ENCODE data around the gene SNAP29.
"Not testable (repeated sequence)": the region's sequence is repeated elsewhere in the genome, so short reads cannot be mapped to it uniquely, and the experiment has no call there.

Gene SNAP29

DNA sequence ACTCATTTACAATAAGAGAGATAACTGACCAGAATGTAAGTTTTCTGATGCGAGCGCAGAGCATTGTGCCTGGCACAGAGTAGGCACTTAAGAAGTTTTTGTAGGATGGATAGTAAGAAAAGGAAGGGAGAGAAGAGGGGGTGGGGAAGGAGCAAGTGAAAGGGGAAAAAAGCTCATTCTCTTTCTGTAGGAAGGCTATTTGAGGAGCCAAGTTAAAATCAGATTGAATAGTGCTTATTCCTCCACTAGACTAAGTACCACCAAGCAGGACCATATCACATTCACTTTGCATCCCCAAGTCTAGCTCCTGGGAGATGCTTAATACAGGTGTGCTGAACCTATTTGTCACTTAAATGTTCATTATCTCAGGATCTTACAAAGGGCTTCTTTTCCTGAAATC, 44.3 kb downstream of the SNAP29 start:
- no peak for DNase-seq

- peak in 1 of 2 experiments; percentile 32 for DNase-seq
These were observed 45.5 kb downstream of the SNAP29 start for GRCh38 chr22:20904008-20904979.

DNA sequence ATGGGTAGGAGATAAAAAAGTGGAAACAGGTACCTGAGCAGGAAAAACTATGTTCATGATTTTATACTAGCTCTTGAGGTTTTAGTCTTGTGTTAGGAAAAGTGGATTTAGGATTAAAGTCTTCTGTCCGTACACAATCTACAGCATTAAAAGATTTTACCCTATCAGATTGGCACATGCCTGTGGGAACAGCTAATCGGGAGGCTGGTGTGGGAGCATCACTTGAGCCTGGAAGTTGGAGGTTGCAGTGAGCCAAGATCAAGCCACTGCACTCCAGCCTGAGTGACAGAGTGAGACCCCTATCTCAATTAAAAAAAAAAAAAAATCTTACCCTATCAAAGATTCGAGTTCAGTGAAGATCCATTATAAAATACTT, 46.2 kb downstream of the SNAP29 start:
- no peak for DNase-seq

DNA sequence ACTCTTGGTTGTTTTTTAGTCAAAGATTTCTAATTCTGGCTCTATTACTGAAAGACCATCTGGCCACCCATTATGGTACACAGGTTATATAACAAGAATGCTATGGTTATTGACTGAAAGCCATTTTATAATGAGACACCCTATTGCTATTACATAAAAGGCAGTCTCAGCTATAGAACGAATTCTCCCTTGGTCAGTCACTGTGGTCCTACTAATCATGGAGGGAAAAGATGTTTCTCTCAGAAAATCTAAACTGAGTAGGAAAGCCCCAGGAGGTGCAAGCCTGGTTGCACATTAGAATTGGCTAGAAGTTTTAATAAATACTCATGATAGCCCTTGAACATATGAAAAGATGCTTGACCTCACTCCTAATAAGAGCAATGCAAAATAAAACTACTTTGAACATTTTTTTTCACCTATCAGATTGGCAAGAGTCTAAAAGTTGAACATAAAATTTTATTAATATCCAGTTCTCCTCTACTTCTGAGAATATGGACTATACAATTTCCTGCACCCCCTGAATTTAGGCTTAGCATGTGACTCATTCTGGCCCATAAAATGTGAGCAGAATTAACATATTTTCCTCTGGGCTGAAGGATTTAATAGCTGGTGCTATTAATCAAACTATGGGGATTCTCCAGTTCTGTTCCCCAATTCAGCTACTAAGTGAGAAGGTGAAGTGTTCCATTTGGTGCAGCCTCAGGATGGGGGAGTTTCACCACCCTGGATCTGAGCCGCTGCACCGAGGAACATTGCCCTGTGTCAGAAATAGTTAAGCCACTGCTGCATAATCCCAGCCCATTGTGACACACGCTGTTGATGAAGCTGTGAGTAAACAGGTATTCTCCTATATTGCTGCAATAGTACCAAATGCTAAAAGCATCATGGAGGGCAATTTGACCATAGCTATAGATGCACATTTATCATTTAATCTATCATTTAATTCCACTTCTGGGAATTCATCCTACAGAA, 46.9 kb downstream of the SNAP29 start:
- no peak for DNase-seq

DNA sequence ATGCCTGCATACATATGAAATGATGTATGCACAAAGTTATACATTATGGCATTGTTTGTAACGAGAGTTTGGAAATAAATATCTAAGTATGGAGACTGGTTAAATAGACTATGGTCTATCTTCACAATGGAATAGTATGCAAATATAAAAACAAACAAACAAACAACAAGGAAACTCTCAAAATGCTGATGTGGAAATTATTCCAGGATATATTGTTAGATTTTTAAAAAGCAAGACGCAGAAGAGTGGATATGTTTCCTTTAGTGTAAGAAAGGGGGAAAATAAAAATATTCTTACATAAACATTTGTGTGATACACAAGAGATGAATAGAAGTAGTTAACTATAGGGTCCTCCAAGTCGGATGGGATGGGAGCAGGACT, 47.6 kb downstream of the SNAP29 start:
- no peak for DNase-seq

- not testable (repeated sequence) for DNase-seq
These were observed 49.9 kb downstream of the SNAP29 start for GRCh38 chr22:20908717-20909116.

DNA sequence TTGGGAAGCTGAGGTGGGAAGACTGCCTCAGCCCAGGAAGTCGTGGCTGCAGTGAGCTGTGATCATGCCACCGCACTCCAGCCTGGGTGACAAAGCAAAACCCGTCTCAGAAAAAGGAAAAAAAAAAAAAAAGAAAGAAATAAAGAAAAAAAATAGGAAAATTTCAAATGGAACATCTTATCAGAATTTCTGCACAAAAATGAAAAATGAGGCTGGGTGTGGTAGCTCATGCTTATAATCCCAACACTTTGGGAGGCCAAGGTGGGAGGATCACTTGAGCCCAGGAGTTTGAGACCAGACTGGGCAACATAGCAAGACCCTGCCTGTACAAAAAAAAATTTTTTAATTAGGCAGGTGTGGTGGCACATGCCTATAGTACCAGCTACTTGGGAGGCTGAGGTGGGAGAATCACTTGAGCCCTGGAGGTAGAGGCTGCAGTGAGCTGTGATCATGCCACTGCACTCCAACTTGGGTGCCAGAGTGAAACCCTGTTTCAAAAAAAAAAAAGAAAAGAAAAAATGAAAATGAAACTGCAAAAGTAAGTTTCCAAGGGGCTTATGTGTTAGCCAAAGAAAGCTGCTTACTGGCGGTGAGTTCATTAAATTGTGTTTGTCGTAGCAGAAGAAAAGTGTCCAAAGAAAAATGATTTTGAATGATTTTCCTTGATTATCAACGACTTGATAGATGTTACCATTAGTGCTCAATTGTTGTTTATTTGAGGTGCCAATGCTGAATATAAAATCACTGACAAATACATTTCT, 50.9 kb downstream of the SNAP29 start:
- no peak for DNase-seq

DNA sequence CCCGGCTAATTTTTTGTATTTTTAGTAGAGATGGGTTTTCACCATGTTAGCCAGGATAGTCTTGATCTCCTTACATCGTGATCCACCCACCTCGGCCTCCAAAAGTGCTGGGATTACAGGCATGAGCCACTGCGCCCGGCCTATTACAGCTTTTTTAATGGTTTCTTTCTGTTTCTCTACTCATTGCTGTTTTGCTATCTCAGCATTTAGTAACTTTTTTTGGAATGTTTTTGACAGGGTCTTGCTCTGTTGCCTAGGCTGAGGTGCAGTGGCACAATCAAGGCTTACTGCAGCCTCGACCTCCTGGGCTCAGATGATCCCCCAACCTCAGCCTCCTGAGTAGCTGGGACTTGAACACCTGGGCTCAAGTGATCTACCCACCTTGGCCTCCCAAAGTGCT, 53.7 kb downstream of the SNAP29 start:
- no peak for DNase-seq

GRCh38 chr22:20916916-20917810, 58.4 kb downstream of the SNAP29 start, which contains the start of gene CRKL:
TSS of gene CRKL (plus strand) at chr22:20917407. CDS start at chr22:20917935, 528 bp downstream.
- DNase-seq: peak; percentile 83 to 92

DNA sequence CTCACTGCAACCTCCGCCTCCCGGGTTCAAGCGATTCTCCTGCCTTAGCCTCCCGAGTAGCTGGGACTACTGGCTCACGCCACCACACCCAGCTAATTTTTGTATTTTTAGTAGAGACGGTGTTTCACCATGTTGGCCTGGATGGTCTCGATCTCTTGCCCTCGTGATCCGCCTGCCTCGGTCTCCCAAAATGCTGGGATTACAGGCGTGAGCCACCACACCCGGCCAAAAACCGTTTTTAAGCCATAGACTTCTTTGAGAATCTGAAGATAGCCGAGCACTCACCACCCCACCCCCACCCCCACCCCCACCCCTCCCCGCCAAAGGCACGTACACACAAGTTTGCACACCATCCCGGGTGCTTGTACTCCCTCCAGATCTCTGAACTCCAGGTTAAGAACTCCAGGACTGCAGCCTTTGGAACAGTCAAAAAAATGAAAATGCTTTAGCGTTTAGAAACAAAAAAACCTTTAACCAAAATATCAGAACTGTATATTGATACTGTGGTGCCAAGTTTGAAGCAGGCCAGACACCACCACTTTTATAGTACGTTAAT, 59.9 kb downstream of the SNAP29 start:
- DNase-seq: no peak

GRCh38 chr22:20919718-20920117, 60.9 kb downstream of the SNAP29 start:
- no peak for DNase-seq

DNA sequence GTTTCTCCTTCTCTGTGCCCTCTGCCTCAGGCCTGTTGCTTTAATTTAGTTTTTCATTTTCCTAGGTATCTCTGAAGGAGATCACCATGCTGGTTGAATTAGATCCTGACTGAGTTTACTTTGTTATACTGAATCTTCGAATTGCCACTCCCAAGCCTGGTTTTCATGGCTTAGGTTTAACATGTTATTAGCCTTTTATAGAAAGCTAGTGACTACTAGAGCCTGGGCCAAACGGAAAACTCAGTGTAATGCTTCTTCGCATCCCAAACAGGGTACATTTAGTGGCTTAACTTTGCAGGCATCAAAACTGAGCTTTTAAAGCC, 62.0 kb downstream of the SNAP29 start:
- DNase-seq: no peak

- DNase-seq: no peak
These were observed 63.4 kb downstream of the SNAP29 start for GRCh38 chr22:20922141-20922751.

DNA sequence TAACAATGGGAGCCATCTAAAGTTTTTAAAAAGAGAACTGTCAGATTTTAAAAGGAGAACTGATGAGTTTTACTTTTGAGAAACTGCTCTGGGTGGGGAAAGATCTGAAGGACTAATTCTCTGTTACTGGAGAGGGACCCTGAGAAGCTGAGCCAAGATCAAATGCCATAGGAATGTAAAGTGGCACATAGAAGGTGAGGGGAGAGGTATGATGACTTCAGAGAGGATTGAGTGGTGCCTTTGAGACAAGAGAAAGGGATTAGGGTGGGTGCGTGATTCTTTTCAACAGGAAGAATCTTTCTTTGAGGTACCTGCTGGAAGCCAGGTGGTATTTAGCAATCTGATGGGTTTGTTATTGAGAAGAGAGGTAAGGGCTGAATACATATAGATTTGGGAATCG, 67.4 kb downstream of the SNAP29 start:
- no peak for DNase-seq

DNA sequence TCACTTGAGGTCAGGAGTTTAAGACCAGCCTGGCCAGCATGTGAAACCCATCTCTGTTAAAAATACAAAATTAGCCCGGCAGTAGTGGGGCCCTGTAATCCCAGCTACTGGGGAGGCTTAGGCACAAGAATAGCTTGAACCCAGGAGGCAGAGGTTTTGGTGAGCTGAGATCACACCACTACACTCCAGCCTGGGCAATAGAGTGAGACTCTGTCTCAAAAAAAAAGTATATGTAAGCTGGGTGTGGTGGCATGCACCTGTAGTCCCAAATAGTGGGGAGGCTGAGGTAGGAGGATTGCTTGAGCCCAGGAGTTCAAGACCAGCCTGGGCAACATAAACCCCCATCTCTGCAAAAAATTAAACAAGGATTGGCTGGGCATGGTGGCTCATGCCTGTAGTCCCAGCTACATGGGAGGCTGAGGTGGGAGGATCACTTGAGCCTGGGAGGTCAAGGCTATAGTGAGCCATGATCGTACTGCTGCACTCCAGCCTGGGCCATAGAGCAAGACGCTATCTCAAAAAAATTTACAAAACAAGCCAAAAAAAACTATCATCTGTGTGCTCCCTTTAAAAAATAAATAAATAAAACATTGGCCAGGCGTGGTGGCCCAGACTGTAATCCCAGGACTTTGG, 69.2 kb downstream of the SNAP29 start:
- no peak for DNase-seq

- no peak for DNase-seq
These were observed 69.8 kb downstream of the SNAP29 start for GRCh38 chr22:20928573-20928967.

DNA sequence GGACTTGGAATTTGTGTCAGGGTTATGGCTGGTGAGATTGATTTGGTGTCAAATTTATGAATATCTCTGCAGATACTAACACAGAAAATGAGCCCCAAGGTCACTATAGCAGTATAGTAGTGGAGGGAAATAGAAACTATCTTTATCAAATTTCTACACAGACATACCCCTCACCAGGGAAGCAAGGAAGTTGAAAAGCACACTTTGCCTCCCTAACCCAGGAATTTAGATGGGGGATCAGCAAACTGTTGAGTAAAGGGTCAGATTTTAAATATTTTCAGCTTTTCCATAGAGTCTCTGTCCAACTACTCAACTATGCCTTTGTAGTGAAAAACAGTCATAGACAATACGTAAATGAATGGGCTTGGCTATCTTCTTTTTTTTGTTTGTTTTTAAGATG, 71.2 kb downstream of the SNAP29 start:
- no peak for DNase-seq

DNA sequence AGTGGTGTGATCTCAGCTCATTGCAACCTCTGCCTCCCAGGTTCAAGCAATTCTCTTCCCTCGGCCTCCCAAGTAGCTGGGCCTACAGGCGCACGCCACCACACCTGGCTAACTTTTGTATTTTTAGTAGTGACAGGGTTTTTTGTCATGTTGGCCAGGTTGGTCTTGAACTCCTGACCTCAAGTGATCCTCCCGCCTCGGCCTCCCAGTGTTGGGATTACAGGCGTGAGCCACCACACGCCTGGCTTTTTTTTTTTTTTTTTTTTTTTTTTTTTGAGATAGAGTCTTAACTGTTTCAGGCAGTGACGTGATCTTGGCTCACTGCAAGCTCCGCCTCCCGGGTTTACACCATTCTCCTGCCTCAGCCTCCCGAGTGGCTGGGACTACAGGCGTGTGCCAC, 71.6 kb downstream of the SNAP29 start:
- not testable (repeated sequence) for DNase-seq

DNA sequence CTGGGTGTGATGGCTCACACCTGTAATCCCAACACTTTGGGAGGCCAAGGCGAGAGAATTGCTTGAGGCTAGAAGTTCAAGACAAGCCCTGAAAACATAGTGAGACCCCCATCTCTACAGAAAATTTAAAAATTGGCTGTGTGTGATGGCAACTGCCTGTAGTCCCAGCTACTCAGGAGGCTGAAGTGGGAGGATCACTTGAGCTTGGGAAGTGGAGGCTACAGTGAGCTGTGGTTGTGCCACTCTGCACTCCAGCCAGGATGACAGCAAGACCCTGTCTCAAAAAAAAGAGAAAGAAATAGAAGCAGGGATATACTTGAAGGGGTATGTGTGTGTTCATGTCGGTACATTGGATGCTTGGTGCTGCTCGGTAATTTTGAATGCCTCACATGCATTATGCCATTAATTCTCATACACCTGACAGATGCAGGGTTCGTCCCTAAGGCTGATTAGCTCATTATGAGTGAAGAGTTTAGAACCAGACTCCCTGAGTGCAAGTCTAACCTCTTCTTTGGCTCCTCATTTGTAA, 72.4 kb downstream of the SNAP29 start:
- DNase-seq: no peak

GRCh38 chr22:20933910-20934309, 75.1 kb downstream of the SNAP29 start:
- DNase-seq: no peak

Data from SW 1271 (cell line).